Kidney epithelial cell (primary cell): ENCODE results near the gene GSTT4. TPM values are rescaled to one million over a fixed set of nuclear protein-coding genes. Genes with fewer than 3 reads are reported as not detected.

Source experiments
- DNase-seq: peaks from one replicate; pipeline ENCODE4 v3.0.0-alpha.2; 2010; ENCODE audit warnings: low read depth
- H3K27me3 ChIP-seq: 2 replicates; pipeline ENCODE4 v1.6.0; 2011; ENCODE audit warnings: low read length; ENCODE audit not compliant: control insufficient read depth, insufficient read depth
- H3K36me3 ChIP-seq: 2 replicates; pipeline ENCODE4 v1.5.1; 2011; ENCODE audit warnings: low read length; ENCODE audit not compliant: control insufficient read depth, insufficient read depth
- H3K4me3 ChIP-seq: 2 replicates; pipeline ENCODE4 v1.5.1; 2011; ENCODE audit warnings: low read depth, mild to moderate bottlenecking, control low read depth, low read length
- total RNA-seq: library from RNA; depleted of rRNA; stranded (reverse); fragments of >200 nt; gene quantifications from 2 replicates; pipeline ENCODE4 v1.2.3, GENCODE V29; 2015
- TF ChIP-seq, protein P1 (sequence below): IDR thresholded peaks from 2 replicates; pipeline ENCODE4 v1.5.1; 2011; ENCODE audit warnings: mild to moderate bottlenecking, moderate library complexity, low read length, control low read depth, inconsistent platforms; ENCODE audit not compliant: insufficient read depth, poor library complexity, severe bottlenecking

The GSTT4 gene
- total RNA-seq, 1 donor from 2014 or later: not detected

DNA sequence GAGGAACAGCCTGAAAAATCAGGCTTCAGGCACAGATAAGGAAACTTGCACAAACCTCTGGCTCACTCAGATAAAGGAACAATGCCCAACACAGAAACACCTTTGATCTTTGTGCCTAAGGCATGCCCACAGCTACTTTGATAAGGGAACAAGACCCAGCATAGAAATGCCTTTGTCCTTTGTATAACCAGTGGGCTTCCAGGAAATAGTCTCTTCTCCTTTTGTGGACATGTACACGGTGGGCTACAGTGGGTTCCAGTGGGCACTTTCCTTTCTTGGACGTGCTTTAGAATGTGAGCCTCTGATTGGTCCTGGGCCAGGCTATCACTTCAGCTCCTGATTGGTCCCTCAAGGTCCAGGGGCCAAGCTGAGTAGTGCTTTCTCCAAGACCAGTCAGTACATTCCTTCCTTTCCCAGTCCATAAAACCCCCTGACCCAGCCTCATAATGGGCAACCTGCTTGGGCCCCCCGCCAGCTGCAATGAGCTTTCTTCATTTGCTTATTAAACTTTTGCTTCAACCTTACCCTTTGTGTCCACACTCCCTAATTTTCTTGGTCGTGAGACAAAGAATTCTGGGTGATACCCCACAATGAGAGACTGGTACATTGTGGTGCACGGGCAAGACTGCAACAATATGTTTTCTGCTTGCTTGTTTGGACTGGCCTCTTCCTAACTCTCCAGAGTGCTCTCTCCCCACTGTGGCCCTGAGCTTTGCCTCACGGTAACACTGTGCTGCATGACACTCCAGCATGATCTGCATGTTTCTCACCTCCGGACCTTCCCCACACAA, 4.2 kb upstream of the GSTT4 start:
- H3K27me3 ChIP-seq: no peaks in the 10 kb centered on the region
- H3K36me3 ChIP-seq: no peaks in the 10 kb centered on the region
- H3K4me3 ChIP-seq: no peak overlapping the region
- TF ChIP-seq, protein P1, sequence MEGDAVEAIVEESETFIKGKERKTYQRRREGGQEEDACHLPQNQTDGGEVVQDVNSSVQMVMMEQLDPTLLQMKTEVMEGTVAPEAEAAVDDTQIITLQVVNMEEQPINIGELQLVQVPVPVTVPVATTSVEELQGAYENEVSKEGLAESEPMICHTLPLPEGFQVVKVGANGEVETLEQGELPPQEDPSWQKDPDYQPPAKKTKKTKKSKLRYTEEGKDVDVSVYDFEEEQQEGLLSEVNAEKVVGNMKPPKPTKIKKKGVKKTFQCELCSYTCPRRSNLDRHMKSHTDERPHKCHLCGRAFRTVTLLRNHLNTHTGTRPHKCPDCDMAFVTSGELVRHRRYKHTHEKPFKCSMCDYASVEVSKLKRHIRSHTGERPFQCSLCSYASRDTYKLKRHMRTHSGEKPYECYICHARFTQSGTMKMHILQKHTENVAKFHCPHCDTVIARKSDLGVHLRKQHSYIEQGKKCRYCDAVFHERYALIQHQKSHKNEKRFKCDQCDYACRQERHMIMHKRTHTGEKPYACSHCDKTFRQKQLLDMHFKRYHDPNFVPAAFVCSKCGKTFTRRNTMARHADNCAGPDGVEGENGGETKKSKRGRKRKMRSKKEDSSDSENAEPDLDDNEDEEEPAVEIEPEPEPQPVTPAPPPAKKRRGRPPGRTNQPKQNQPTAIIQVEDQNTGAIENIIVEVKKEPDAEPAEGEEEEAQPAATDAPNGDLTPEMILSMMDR: no peak
- no peak for DNase-seq

DNA sequence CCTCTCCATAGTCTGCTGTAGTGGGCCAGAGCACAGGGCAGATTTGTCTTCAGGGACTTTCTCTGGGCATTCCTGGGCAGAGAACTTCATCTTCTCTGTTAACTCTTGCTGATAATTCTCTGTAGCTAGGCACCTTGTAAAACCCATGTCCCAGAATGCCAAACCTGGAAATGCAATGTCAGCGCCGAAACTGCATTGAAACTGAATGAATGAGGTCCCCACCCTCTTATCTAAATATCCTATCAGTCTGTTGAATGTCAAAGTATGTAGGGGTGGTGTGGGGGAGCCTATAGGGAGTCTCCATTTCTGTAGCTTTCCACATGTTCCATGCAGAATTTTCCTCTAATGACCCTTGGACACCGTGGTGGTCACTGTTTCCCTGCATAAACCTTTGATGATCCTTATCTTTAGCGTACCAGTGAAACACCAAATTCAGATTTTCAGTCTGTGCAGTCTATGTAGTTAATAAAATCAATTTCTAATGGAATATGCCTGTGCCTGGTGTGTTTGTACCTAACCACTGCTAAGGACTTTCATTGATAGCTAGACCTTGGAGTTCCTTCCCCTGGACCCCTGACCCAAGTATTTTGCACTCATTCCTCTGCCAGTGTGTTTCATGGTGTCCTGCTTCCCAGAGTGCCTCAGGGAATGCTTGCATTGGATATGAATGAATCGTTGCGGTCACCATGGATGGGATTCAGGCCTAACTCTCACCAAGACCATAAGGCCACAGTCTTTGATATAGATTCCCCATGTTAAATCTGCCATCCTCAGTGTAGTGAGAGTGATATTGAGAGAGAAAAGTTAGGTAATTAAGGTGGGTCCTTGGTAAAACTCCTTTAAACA, 3.4 kb upstream of the GSTT4 start:
- no peaks in the 10 kb centered on the region for H3K27me3 ChIP-seq

DNA sequence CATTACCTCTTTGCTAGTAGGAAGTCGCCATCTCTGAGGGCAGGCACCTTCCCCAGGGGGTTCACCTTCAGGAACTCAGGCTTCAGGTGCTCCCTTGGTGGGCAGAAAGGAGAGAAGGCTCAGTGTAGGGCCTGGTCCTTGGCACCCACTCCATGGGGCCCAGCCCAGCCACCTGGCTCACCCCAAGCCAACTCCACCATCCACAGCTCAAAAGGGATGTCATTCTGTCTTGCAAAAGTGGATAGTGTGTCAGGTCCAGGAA, 2.7 kb upstream of the GSTT4 start:
- no peak for DNase-seq
- Histone ChIP-seq H3K4me3 (no peak overlapping the region), H3K27me3 (no peaks in the 10 kb centered on the region), H3K36me3 (no peaks in the 10 kb centered on the region)
- TF ChIP-seq, protein P1: no peak

More for the DNA sequence above, 3.4 kb upstream of the GSTT4 start:
- DNase-seq: no peak
- Histone ChIP-seq H3K4me3 (no peak overlapping the region), H3K36me3 (no peaks in the 10 kb centered on the region)
- TF ChIP-seq, protein P1: no peak

DNA sequence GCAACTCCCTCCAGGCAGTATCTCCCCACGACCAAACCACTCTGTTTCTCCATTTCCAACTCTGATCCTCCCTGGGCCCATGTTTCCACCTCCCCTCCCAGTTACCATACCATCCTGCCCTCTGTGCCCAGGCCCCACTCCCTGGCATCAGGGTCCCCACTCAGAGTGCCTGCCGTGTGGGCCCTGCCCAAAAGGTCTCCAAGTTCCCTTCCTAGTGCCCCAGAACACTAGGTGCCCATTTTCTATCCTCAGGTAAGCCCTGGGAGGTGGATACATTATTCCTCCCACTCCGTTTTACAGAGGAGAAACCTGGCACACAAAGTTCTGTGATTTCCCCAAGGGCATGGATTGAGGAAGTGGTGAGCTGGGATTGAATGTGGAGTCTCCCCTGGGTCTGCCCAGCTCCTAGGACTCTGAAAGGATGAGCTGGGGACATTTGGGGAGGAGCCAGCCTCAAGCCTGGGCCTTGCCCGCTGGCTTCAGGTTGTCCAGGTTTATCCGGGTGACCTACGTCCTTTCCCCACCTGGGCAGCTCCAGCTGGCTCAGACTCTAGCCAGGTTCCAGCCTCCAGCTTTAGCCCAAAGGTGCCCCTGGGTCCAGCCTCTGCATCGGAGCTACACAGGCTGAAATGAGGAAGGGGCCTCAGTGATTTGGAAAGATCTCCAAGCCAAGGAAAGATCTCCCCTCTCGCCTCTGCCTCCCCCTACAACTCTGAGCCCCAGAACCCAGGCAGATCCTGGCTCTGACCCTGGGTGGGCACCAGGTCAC, 2.2 kb upstream of the GSTT4 start:
- TF ChIP-seq, protein P1: no peak
- H3K4me3 ChIP-seq: no peak overlapping the region
- no peaks in the 10 kb centered on the region for H3K27me3 ChIP-seq
- no peaks in the 10 kb centered on the region for H3K36me3 ChIP-seq
- DNase-seq: no peak

DNA sequence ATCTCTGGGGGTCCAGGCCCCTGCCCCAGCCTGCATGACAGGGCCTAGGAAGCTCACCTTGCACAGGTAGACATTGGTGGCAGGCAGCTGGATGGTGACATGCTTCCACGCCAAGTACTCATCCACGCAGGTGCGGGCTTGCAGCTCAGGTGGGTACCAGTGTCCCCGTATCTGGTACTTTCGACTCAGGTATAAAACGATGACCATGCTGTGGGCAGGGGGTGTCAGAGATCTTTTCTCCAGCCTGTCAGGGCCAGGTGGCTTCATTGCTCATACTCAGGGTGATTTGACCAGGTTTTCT, 1.6 kb upstream of the GSTT4 start:
- no peaks in the 10 kb centered on the region for H3K27me3 ChIP-seq
- no peak for DNase-seq
- TF ChIP-seq, protein P1: no peak
- H3K4me3 ChIP-seq: no peak overlapping the region
- H3K36me3 ChIP-seq: no peaks in the 10 kb centered on the region
